HG03469 (cell line): ENCODE results near the gene FAM180A.
"Not testable (repeated sequence)": the region's sequence is repeated elsewhere in the genome, so short reads cannot be mapped to it uniquely, and the experiment has no call there.

Experiments used
- ATAC-seq: cut with Tn5 transposase; IDR thresholded peaks from one replicate; pipeline ENCODE4 v1.9.1; 2021; ENCODE audit warnings: mild to moderate bottlenecking, moderate library complexity, moderate number of reproducible peaks; ENCODE audit not compliant: unreplicated experiment

The FAM180A gene

GRCh38 chr7:135748770-135749169 lies at the start of gene FAM180A:
TSS of gene FAM180A (minus strand) at chr7:135748813. CDS start at chr7:135748580, 233 bp downstream.
- no peak for ATAC-seq

GRCh38 chr7:135798095-135798494 lies 49.5 kb upstream of the FAM180A start:
- ATAC-seq = no peak

GRCh38 chr7:135795846-135796570 lies 47.4 kb upstream of the FAM180A start:
- no peak for ATAC-seq

GRCh38 chr7:135793841-135794240 lies 45.2 kb upstream of the FAM180A start:
- no peak for ATAC-seq

- no peak for ATAC-seq
These were observed 44.3 kb upstream of the FAM180A start for GRCh38 chr7:135792866-135793265.

GRCh38 chr7:135792363-135792668 lies 43.7 kb upstream of the FAM180A start:
- ATAC-seq = no peak

GRCh38 chr7:135791543-135792362 lies 43.1 kb upstream of the FAM180A start:
- ATAC-seq = no peak

GRCh38 chr7:135790371-135790977 lies 41.9 kb upstream of the FAM180A start:
- no peak for ATAC-seq

GRCh38 chr7:135789956-135790355 lies 41.3 kb upstream of the FAM180A start:
- no peak for ATAC-seq

- no peak for ATAC-seq
These were observed 40.8 kb upstream of the FAM180A start for GRCh38 chr7:135789431-135789830.

GRCh38 chr7:135786911-135787310 lies 38.3 kb upstream of the FAM180A start:
- no peak for ATAC-seq

- no peak for ATAC-seq
These were observed 36.5 kb upstream of the FAM180A start for GRCh38 chr7:135785065-135785464.

- ATAC-seq = no peak
These were observed 35.4 kb upstream of the FAM180A start for GRCh38 chr7:135784013-135784412.

GRCh38 chr7:135782801-135783200 lies 34.2 kb upstream of the FAM180A start:
- no peak for ATAC-seq

GRCh38 chr7:135782377-135782776 lies 33.8 kb upstream of the FAM180A start:
- ATAC-seq = no peak

GRCh38 chr7:135777626-135778398 lies 29.2 kb upstream of the FAM180A start:
- ATAC-seq = no peak

- not testable (repeated sequence) for ATAC-seq
These were observed 27.3 kb upstream of the FAM180A start for GRCh38 chr7:135775915-135776314.

- no peak for ATAC-seq
These were observed 26.6 kb upstream of the FAM180A start for GRCh38 chr7:135775230-135775629.

- ATAC-seq = no peak
These were observed 25.7 kb upstream of the FAM180A start for GRCh38 chr7:135774284-135774683.

- ATAC-seq = no peak
These were observed 24.9 kb upstream of the FAM180A start for GRCh38 chr7:135773464-135773863.

GRCh38 chr7:135772639-135773222 lies 24.1 kb upstream of the FAM180A start:
- ATAC-seq = no peak
